ENCODE results near the gene SNX3. TPM values are rescaled to one million over a fixed set of nuclear protein-coding genes. Genes with fewer than 3 reads are reported as not detected.
"Not testable (repeated sequence)": the region's sequence is repeated elsewhere in the genome, so short reads cannot be mapped to it uniquely, and the experiment has no call there.

Gene SNX3
- total RNA-seq, 1 experiment from 2014 or later = 174 TPM

DNA sequence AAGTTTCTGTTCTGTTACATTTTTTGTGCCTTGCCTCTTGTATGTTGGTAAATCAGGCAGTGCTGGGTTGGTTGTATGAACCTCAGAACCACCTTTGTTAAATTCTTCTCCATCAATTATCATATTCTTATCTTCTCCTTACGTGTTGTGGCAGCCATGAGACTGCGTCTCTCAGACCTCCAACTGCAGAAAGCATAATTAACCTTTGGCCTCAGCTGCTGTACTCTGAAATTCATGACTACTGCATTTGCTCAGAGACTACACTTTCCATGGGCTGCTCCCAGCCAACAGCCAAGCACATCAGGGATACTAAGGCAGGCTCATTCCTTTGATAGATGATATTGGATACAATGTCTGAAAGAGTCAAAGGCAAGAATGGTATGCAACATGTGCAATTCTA is 15.1 kb upstream of the SNX3 start:
- in situ Hi-C loops (cut with HindIII; ENCODE audit: low pct_unique_long_range_greater_than_20kb, low sequenced_read_pairs) = no loop called here
- DNase-seq (ENCODE audit: low read depth, low spot score) = no peak

DNA sequence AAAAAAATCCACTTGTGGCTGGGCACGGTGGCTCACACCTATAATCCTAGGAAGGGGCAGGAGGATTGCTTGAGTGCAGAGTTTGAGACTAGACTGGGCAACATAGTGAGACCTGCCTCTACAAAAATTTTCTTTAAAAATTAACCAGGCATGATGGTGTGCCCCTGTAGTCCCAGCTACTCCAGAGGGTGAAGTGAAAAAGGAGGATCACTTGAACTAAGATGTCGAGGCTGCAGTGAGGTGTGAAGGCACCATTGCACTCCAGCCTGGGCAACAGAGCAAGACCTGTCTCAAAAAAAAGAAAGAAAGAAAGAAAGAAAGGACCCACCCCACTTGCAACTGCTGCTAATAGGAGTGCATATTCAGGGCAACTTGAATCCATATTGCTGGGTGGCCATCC is 13.7 kb upstream of the SNX3 start:
- no peak for DNase-seq (ENCODE audit: low read depth, low spot score)
- in situ Hi-C loops (cut with HindIII; ENCODE audit: low pct_unique_long_range_greater_than_20kb, low sequenced_read_pairs) = no loop called here

DNA sequence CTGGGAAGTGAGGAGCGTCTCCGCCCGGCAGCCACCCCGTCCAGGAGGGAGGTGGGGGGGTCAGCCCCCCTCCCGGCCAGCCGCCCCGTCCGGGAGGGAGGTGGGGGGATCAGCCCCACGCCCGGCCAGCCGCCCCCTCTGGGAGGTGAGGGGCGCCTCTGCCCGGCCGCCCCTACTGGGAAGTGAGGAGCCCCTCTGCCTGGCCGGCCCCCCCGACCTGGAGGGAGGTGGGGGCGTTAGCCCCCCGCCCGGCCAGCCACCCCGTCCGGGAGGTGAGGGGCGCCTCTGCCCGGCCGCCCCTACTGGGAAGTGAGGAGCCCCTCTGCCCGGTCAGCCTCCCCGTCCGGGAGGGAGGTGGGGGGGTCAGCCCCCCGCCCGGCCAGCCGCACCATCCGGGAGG is 9.1 kb upstream of the SNX3 start:
- in situ Hi-C loops (cut with HindIII; ENCODE audit: low pct_unique_long_range_greater_than_20kb, low sequenced_read_pairs); DNase-seq (ENCODE audit: low read depth, low spot score): not testable (repeated sequence)

DNA sequence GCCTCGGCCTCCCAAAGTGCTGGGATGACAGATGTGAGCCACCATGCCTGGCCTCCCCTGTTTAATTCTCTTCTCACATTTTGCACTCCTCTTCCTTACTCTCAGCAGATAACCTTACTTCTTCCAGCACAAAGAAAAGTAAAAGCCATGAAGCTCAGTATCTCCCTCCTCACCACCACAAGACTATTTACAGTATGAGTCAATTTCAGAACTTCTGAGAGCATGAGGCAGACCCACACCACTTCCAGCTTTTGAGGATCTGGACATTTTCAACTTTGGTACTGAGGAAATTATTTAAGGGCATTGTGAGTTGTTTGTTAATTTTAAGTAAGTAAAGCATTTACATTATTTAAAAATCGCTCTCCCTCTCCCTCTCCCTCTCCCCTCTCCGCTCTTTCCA is 8.0 kb upstream of the SNX3 start:
- in situ Hi-C loops (cut with HindIII; ENCODE audit: low pct_unique_long_range_greater_than_20kb, low sequenced_read_pairs) = no loop called here
- no peak for DNase-seq (ENCODE audit: low read depth, low spot score)

DNA sequence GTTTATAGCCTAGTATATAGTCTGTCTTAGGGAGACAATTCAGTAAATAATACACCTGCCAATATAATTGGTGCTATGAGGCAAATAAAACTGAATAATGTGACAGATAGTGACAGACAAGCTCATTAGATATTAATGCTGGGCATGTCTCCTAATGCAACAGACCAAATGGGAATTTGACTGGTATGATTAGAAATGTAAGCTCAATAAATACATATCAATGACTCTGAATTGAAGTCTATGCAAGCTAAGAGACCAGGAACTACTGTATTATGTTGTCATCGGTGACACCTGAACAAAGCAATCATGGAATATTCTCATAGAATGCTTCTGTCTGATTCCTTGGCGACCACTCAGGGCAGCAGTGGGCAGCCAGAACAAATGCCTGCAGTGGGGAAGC is 2.5 kb upstream of the SNX3 start:
- in situ Hi-C loops (cut with HindIII; ENCODE audit: low pct_unique_long_range_greater_than_20kb, low sequenced_read_pairs) = no loop called here
- DNase-seq (ENCODE audit: low read depth, low spot score) = no peak

DNA sequence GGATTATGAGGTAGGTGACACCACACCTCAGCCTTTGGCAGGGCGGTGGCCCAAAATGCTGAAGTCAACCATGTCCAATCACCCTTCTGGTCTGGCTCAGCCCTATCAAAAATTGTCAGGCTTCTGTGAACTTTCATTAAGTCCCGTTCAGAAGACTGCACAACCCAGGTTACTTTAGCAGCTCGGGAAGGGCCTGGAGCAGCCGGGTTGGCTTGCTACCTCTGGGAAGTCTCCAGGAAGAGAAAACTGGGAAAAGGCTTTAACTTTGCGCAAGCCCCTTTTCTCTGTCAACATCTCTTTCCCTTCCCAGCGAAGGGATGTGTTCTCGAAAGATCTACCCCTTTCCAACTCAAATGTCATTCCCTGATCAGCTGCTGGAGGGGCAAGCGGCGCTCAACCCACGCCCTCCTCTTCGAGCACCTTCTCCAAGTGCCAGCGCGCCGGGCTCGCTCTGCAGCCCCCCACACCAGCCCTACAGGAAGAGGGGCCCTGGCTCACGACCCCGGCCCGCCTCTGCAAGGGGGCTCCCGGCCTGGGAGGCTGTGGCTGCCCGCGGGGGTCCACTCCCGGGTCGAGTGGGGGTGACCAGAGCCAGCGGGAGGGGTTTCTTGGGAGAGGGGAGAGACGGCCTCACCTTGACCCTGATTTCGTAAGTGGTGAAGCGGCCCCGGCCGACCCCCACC is 573 bp downstream of the SNX3 start:
- peak; percentile 25 for DNase-seq (ENCODE audit: low read depth, low spot score)
- in situ Hi-C loops (cut with HindIII; ENCODE audit: low pct_unique_long_range_greater_than_20kb, low sequenced_read_pairs) = no loop called here

DNA sequence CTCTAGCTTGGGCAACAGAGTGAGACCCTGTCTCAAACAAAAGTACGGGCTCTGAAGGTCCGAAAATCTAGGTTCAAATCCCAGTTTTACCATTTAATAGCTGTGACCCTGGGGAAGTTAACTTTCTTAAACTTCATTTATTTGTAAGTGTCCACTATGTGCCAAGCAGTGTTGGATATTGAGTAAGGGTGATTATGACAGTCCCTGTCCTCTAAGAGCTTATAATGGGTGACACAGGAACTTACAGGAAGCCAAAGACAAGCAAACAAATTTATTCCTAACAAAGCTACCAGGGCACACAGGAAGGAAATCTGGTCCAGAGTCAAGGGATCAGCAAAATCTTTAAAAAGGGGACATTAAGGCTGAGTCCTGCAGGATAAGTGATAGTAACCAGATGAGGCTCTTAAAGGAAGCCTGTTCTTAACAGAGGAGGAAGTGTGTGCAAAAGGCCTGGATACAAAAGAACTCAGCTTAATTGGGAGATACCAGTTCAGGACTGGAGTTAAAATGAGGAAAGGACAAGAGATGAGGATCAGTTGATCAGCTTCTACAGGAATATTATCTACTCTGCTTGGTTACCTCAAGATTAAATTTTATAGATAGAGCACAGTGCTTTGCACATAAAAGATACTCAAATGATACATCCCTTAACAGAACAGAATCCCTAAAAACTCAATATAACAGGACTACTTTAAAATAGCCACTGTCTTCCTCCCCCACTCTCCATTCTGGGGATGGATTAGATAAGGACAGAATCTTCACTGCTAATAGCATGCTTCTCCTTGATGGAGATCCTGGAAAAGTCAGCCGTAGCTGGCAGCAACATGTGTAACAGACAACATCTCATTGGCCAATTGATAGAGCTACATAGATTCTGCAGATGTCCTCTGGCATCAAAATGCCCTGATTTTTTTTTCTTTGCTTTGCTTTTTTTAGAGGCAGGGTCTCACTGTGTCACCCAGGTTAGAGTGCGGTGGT is 6.1 kb downstream of the SNX3 start:
- no peak for DNase-seq (ENCODE audit: low read depth, low spot score)
- in situ Hi-C loops (cut with HindIII; ENCODE audit: low pct_unique_long_range_greater_than_20kb, low sequenced_read_pairs) = no loop called here

DNA sequence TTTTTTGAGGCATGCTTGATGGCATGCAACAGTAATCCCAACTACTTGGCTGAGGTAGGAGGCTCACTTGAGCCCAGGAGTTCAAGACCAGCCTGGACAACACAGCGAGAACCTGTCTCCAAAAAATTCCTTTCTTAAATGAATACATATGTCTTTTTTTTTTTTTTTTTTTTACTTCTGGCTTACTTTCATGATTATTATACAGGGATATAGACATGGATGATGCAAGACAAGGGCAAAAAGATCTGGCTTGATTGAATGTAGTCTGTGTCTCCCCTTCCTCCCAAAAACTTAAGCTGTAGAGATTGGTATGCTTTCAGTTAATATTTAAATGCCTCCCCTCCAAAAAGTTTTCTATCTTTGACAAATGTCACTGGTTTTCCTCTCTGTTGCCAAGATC is 7.6 kb downstream of the SNX3 start:
- in situ Hi-C loops (cut with HindIII; ENCODE audit: low pct_unique_long_range_greater_than_20kb, low sequenced_read_pairs) = no loop called here
- no peak for DNase-seq (ENCODE audit: low read depth, low spot score)

DNA sequence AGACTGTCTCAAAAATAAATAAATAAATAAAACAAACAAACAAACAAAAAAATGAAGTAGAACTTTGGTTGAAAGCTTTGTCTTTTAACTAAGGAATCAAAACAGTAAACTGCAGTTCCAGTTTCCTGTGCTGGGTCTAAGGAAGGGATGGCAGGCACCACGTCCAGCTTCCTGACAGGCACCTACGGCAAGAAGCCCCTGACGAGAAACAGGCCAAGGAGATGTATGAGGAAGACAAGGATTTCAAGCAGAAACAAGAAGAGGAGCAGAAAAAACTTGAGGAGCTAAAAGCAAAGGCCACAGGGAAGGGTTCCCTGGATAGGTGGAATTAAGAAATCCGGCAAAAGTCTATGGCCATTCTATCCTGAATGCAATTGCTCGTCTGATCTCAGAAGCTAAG is 8.8 kb downstream of the SNX3 start:
- DNase-seq (ENCODE audit: low read depth, low spot score) = no peak
- in situ Hi-C loops (cut with HindIII; ENCODE audit: low pct_unique_long_range_greater_than_20kb, low sequenced_read_pairs) = no loop called here

DNA sequence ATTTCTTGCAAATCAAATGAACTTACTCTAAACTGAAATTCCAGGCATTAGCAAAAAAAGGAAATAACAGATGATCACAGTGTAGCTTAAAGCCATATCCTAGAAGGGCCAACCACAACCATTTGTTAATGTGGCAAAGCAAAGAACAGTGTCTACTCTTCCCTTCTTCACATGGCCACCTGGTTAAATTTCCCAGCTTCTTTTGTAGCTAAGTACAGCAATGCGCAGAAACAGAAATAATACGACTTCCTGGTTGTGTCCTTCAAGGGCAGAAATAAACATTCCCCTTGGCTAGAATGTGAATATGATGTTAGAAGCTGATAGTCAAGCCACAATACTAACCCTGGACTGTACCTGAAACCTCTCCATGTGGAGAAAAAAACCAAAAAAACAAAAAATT is 9.6 kb downstream of the SNX3 start:
- in situ Hi-C loops (cut with HindIII; ENCODE audit: low pct_unique_long_range_greater_than_20kb, low sequenced_read_pairs) = no loop called here
- no peak for DNase-seq (ENCODE audit: low read depth, low spot score)

DNA sequence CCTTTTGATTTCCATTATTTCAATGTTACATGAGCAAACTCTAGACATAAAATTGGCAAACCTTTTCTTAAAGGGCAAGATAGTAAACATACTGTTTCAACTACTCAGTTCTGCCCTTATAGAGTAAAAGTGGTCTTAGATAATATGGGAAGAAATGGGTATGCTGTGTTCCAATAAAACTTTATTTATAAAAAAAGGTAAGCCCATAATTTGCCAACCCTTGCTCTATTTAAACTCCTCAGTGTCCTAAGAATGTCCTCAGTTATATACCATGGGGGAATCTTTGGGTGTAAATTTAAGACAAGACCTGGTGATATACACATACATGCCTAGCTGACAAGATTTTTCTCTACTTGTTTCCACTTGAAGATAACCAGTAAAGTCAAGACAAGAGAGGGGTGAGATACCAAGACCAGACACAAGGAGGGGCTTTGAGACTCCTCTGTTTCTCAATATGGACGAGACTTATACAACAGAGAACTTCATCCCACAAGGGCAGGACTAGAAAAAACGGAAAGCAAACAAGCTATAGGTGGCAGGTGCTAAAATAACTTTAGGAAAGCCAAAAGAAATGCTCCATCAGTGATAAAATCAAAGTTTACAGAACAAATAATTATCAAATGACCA is 10.5 kb downstream of the SNX3 start:
- peak; percentile 62 for DNase-seq (ENCODE audit: low read depth, low spot score)
- in situ Hi-C loops (cut with HindIII; ENCODE audit: low pct_unique_long_range_greater_than_20kb, low sequenced_read_pairs) = no loop called here

DNA sequence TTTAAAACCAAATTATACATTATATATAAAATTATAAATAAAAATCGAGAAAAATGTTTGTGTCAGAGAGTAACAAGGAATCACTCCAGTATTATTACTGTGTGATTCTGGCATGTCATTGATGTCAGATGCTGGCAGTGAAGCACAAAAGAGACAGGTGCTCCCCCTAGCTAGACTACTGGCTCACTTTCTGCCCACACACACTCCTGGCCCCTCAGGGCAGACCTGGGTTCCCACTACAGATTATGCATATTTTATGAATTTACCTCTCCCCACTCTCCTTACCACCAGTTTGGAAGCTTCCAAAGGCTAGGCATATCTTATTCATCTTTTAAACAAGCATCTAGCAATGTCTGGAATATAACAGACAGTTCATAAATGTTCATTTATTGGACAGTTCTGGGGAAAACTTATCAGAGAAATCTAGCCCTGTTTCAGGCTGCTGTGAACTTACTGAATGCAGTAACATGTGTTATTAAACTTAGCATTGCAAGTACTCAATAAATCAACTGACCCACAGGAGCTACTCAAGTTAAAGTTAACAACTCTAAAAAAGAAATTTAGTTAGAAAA is 12.8 kb downstream of the SNX3 start:
- in situ Hi-C loops (cut with HindIII; ENCODE audit: low pct_unique_long_range_greater_than_20kb, low sequenced_read_pairs) = no loop called here
- DNase-seq (ENCODE audit: low read depth, low spot score) = no peak

DNA sequence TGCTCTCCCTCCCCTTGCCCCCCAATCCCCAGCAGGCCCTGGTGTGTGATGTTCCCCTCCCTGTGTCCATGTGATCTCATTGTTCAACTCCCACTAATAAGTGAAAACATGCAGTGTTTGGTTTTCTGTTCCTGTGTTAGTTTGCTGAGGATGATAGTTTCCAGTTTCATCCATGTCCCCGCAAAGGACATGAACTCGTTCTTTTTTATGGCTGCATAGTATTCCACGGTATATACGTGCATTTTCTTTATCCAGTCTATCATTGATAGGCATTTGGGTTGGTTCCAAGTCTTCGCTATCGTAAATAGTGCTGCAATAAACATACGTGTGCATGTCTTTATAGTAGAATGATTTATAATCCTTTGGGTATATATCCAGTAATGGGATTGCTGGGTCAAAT is 15.7 kb downstream of the SNX3 start:
- in situ Hi-C loops (cut with HindIII; ENCODE audit: low pct_unique_long_range_greater_than_20kb, low sequenced_read_pairs); DNase-seq (ENCODE audit: low read depth, low spot score): not testable (repeated sequence)

DNA sequence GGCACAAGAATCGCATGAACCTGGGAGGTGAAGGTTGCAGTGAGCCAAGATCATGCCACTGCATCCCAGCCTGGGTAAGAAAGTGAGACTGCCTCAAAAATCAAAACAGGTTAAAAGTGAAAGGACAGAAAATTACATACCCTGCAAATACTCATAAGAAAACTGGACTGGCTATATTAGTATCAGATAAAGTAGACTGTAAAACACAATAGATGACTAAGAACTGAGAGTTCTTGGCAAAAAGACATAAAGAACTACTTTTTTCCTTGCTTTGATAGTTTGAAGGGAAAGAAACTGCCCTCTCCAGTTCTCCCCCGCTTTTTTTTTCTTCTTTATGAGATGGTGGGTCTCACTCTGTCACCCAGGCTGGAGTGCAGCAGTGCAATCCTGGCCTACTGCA is 17.0 kb downstream of the SNX3 start:
- in situ Hi-C loops (cut with HindIII; ENCODE audit: low pct_unique_long_range_greater_than_20kb, low sequenced_read_pairs) = no loop called here
- DNase-seq (ENCODE audit: low read depth, low spot score) = no peak

DNA sequence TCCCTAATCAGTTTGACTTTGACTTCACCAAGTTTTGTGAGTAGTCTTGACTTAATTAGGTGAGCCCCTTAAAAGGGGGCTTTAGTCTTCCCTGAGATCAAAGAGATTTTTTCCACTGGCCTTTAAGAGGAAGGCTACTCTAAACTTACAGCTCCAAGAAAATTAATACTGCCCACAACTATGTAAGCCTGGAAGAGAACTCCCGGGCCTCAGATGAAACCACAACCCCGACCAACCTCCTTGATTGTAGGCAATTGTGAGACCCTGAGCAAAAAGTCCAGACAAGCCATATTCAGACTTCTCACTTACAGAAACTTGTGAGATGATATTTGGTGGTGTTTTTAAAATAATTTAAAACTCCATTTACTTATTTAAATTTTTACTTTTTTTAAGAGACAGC is 18.1 kb downstream of the SNX3 start:
- in situ Hi-C loops (cut with HindIII; ENCODE audit: low pct_unique_long_range_greater_than_20kb, low sequenced_read_pairs) = no loop called here

DNA sequence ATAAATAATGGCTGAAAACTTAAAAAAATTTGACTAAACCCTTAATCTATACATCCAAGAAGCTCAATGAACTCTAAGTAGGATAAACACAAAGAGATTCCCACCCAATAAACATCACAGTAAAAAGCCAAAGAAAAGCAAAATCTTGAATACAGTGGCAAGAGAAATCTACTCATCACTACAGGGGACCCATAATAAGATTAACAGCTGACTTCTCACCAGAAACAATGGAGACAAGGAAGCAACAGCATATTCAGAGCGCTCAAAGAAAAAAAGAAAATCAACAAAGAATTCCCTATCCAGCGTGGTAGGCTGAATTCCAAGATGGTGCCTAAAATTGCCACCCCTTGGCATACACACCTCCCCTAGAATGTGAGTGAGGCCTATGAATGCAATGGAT is 18.6 kb downstream of the SNX3 start:
- in situ Hi-C loops (cut with HindIII; ENCODE audit: low pct_unique_long_range_greater_than_20kb, low sequenced_read_pairs) = no loop called here

More for the DNA sequence above, 18.1 kb downstream of the SNX3 start:
- no peak for DNase-seq (ENCODE audit: low read depth, low spot score)

DNA sequence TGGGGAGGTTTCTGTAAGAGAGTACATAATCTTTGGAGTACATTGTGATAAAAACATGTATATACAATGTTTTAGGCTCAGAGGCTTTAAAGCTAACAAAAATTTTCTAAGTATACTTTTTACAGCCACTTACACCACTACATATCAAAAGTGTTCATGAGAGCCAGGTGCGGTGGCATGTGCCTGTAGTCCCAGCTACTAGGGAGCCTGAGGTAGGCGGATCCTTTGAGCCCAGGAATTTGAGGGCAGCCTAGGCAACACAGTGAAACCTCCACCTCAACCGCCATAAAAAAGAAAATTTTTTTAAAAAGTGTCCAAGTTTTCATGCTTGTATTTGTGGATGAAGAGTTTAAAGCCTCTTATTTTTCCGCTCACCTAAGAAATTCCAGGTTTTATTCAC is 22.5 kb downstream of the SNX3 start:
- in situ Hi-C loops (cut with HindIII; ENCODE audit: low pct_unique_long_range_greater_than_20kb, low sequenced_read_pairs) = no loop called here
- no peak for DNase-seq (ENCODE audit: low read depth, low spot score)

More for the DNA sequence above, 18.6 kb downstream of the SNX3 start:
- DNase-seq (ENCODE audit: low read depth, low spot score) = no peak

DNA sequence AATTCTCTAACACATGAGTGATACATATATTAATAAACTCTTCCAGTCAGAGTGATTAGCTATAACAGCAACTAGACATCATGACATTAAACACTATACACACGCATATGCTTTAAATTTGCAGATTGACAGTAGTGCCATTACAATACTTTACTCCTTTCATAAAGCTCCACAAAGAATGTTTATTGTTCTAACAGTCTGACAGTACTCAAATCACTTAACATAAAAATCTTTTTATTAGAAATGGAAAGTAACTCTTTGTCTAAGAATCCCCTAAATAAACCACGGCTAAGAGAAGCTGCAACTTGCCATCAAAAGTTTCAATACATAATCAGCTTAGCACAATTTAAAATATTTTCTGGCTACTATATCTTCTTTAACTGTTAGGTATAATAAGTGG is 24.0 kb downstream of the SNX3 start:
- in situ Hi-C loops (cut with HindIII; ENCODE audit: low pct_unique_long_range_greater_than_20kb, low sequenced_read_pairs) = no loop called here
- DNase-seq (ENCODE audit: low read depth, low spot score) = no peak
